HT1080 (cell line): ENCODE results near the gene OPRL1. TPM values are rescaled to one million over a fixed set of nuclear protein-coding genes. Genes with fewer than 3 reads are reported as not detected.
"Not testable (repeated sequence)": the region's sequence is repeated elsewhere in the genome, so short reads cannot be mapped to it uniquely, and the experiment has no call there.

ENCODE experiments used
- DNase-seq: peaks from one replicate; pipeline ENCODE4 v3.0.0-alpha.2; 2015; ENCODE audit warnings: low read depth
- total RNA-seq: library from RNA; depleted of rRNA; stranded (reverse); fragments of >200 nt; shearing (Covaris generic); gene quantifications from 2 replicates; pipeline ENCODE4 v1.2.3, GENCODE V29; 2014

Gene OPRL1
- total RNA-seq, 1 experiment from 2014 or later, result 0.43 TPM

GRCh38 chr20:64114356-64114971 lies 34.6 kb downstream of the OPRL1 start:
- no peak for DNase-seq

DNA sequence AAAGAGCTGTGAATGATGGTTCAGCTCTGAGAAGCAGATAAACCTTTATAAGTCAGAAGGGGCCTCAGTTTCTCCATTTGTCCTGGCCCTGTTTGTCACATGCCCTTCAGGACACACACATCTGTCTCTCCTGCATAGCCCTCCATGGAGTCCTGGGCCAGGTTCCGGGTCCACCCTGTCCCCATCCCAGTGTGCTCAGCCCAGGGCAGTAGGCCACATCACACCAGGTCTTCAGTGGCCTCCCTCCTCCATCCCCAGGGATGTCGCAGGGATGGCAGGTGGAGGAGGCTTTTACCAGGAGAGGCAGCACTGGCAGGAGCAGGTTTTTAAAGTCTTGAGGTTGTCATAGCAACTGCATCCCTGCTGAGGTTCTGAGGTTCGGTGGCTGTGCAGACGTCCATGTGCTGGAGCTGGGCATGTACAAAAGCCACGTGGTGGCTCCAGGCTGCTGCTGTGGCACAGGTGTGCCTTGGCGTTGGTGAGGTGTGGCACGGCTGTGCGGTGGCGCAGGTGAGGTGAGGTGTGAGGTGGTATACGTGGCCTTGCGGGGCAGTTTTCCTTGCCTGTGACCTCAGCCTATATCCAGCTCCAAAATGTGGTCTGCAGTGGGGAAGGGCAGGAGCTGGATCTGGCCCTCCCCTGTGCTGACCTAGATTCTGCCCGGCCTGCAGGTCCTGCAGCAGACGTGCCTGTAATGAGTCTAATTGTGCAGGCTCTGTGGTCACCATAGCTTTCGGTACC lies 35.5 kb downstream of the OPRL1 start:
- no peak for DNase-seq

DNA sequence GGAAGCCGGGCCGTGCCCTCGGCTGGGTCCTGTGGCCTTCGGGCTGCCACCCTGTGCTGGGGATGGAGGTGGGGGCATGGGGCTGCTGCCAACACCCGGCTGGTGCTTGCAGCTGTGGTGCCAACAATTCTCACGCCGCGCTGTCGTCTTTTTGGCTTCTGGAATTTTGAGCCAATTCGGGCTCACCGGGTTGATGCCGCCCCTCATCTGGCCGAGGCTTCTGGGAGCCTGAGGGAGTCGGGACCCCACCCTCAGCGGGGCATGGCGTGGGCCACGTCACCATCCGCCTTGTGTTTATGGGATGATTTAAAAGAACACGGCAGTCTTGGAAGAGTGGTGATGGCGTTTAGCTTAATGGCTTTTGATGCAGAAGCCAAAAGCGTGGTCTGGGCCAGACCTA lies 36.1 kb downstream of the OPRL1 start:
- DNase-seq, result no peak

DNA sequence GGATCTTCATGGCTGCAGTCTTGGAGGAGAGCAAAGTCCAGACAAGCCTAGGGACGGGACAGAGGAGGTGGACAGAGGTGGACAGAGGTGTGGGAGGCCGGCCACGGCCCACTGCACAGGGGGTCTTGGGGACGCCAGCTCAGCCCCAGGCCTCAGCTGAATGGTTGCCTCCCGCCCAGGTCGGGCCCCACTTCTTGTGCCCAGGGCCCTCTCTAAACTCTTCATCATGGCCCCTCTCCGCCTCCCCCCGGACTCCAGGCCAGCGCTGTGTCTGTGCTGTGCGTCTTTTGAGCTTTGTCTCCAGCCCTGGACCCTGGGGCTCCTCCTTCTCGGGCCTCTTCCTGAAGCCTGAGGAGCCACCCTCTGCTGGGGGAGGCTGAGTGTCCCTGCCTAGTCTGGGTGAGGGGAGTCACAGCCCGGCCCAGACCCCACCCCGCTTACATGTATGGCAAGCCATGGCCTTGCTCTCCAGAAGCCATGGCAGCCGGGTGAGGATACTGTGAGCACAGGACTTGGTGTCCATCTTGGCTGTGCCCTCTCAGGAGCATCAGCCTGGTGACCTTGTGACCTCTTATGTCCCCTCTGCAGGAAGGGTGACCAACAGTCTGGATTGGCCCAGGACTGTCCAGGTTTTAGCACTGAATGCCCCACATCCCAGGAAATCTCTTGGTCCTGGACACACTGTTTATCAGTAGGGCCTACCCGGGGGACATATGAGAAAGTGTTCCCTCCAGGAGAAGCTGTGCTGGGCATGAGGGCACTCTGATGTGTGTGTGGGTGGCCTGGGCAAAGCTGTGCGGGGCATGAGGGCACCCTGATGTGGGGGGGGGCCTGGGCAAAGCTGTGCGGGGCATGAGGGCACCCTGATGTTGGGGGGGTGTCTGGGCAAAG lies 36.9 kb downstream of the OPRL1 start:
- no peak for DNase-seq

GRCh38 chr20:64117432-64117777 lies 37.5 kb downstream of the OPRL1 start:
- not testable (repeated sequence) for DNase-seq

GRCh38 chr20:64119301-64119680 lies 39.4 kb downstream of the OPRL1 start:
- no peak for DNase-seq

DNA sequence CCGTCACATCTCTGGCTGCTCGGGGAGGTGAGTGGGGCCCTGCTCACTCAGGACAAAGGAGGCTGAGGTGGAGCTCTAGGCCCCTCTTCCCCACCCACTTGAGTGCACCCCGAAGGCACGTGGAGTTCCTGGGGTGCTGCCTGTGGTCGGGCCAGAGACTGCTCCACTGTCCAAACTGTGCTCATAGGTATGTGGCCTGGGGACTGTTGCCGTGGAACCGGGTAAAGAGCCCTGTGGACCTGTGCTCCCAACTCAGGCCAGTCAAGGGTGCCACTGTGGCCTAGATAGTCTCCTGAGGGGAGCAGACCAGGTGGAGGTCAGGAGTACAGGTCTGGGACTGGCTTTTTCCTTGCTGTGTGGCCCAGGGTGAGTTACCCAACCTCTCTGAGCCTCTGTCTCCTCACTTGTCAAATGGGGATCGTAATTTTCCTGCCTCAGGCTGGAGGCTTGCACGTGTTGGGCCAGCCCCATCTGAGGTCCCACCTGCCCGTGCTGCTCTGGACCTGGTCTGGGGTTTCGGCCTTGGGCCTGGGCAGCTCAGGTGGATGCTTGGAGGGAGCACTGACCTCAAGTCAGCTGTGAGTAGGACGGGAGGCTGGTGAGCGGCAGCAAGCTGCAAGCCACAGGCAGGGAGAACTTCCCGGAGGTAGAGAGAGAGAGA lies 39.9 kb downstream of the OPRL1 start:
- no peak for DNase-seq

- DNase-seq, result no peak
These were observed 41.7 kb downstream of the OPRL1 start for GRCh38 chr20:64121586-64121985.

GRCh38 chr20:64122927-64123326 lies 43.0 kb downstream of the OPRL1 start:
- not testable (repeated sequence) for DNase-seq

GRCh38 chr20:64123517-64123916 lies 43.6 kb downstream of the OPRL1 start:
- not testable (repeated sequence) for DNase-seq

DNA sequence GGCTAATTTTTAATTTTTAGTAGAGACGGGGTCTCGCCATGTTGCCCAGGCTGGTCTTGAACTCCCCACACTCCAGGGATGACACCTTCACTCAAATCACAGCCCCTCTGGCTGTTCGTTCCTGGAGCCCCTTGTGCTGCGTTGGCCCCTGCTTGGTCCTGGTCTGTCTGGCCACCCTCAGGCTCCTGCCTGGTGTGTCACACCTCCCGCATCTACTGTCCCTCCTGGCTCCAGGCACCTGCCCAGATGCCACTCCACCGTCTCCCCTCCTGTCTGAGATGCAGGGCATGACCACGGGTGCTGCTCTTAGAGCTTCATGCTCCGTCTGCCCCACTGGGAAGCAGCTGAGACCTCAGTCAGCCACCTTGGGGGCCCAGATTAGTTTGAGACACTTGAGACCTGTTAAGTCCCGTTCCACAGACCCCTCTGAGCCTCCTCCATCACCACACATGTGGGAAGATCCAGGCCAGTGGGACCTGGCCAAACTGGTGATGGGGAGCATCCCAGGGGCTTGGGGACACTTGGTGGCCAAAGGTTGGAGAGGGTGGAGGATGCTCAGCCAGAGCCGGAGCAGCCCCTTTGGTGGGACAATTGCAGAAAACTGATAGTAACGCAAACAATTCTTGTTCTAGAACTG lies 49.4 kb downstream of the OPRL1 start:
- no peak for DNase-seq

DNA sequence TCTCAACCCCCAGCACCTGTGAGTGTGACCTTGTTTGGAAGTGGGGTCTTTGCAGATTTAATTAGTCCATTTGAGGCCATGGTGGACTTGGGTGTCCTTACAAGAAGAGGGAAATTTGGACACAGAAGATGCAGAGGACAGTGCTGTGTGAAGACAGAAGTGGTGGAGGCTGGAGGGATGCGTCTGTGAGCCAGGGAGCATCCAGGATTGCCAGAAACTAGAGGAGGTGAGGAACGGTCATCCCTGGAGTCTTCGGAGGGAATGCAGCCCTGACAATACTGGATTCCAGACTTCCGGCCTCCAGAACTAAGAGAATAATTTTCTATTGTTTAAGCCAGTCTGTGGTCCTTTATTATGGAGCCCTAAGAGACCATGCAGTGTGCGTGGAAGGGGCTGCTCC lies 50.4 kb downstream of the OPRL1 start:
- DNase-seq, result no peak

- no peak for DNase-seq
These were observed 51.0 kb downstream of the OPRL1 start for GRCh38 chr20:64130876-64131275.

DNA sequence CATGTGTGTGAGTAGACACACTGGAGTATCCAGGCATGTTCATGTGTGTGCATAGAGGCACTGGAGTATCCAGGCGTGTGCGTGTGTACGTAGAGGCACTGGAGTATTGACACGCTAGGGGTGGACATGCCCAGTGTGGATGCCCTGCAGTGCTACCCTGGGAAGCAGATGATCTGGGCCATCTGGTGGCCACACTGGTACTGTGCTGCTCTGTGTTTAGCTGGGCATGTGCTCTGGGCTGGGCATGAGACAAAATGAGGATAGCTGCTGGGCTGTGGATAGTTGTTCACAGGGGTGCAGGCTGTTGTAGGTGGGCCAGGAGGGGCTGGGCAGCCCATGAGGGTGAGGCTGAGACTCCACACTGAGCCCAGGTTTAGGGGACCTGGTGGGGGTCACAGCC lies 51.5 kb downstream of the OPRL1 start:
- DNase-seq, result peak; percentile 53

DNA sequence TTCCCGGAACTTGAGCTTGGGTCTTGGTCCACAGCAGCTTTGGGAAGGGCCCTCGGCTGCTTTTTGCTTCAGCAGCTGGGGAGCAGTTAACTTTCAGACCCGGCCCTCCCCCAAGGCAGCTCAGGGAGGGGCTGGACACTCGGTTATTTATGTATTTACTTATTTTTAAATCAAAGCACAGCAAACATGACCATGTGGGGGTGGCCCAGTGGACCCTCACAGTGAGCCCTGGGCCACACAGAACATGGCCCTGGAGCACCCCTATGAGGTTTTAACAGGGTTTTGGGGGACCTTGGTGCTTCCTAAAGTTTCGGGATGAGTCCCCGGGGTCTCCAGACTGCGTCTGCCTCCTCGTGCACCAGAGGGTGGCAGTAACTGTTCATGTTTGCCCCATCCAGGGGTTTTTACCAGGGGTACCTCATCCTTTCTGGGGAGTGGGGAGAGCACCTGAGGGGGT lies 54.1 kb downstream of the OPRL1 start:
- DNase-seq, result no peak

- DNase-seq, result not testable (repeated sequence)
These were observed 54.9 kb downstream of the OPRL1 start for GRCh38 chr20:64134744-64135143.

DNA sequence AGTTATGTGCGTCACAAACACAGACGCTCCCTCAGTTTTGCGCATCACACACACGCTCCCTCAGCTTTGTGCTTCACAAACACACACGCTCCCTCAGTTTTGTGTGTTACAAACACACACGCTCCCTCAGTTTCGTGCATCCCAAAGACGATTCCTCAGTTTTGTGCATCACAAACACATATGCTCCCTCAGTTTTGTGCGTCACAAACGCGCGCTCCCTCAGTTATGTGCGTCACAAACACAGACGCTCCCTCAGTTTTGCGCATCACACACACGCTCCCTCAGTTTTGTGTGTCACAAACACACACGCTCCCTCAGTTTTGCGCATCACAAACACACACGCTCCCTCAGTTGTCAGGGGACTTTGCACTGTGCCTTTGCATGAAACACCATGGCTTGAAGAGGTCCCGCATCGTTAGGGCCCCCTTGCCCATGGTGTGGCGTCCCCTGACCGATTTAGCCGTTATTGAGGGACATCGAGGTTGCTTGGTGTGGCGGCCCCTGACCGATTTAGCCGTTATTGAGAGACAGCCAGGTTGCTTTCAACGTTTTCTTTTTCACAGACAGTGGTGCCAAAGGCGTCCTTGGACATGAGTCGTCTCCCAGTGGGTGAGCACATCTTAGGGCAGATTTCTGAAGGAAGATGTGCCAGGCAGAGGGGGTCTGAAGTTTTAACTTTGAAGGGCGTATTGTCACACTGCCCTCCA lies 56.3 kb downstream of the OPRL1 start:
- no peak for DNase-seq

DNA sequence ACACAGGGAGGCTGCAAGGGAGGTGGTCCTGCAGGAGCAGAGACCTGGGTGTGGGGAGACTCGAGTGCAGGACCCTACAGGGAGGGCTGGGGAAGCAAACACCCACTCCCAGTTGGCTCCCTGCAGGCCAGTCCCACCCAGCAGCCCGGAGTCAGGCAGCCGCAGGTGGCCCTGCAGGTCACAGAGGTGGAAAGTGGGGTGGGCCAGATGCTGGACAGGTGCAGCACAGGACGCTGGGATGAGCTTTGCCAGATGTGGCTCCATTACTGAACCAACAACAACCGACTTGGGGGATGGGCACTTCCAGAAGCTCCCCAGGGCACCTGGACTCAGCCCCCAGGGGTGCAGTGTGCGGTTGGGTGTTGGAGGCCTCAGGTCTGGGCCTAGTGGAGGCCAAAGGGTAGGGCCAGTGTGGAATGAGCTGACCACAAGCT lies 57.7 kb downstream of the OPRL1 start:
- no peak for DNase-seq

- no peak for DNase-seq
These were observed 58.5 kb downstream of the OPRL1 start for GRCh38 chr20:64138276-64138815.
